Hematopoietic multipotent progenitor cell treated with erythropoietin and hydrocortisone succinate and interleukin-3 and kit ligand, for 6 days (in vitro differentiated cells): ENCODE results near the gene ERCC6.

Experiments used
- DNase-seq: peaks from one replicate; pipeline ENCODE4 v3.0.0-alpha.2; 2015

ERCC6 gene

GRCh38 chr10:49543604-49544003 lies 4.7 kb upstream of the ERCC6 start:
- DNase-seq: no peak

DNA sequence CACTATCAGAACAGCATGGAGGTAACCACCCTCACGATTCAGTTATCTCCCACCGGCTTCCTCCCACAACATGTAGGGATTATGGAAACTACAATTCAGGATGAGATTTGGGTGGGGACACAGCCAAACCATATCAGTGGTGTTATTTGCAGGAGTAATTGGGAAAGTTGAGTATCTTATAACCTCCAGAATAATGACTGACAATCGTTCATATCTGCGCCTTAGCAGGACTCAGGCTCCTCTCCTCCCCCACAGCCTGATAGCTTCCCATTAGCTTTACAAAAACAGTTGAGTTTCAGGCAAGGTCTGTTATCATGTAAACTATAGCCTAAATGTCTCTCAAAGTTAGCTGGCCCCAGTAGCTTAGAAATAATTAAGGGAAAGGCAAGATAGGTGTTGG lies 3.4 kb upstream of the ERCC6 start:
- no peak for DNase-seq

- no peak for DNase-seq
Observed at GRCh38 chr10:49541762-49542161, 2.8 kb upstream of the ERCC6 start.

DNA sequence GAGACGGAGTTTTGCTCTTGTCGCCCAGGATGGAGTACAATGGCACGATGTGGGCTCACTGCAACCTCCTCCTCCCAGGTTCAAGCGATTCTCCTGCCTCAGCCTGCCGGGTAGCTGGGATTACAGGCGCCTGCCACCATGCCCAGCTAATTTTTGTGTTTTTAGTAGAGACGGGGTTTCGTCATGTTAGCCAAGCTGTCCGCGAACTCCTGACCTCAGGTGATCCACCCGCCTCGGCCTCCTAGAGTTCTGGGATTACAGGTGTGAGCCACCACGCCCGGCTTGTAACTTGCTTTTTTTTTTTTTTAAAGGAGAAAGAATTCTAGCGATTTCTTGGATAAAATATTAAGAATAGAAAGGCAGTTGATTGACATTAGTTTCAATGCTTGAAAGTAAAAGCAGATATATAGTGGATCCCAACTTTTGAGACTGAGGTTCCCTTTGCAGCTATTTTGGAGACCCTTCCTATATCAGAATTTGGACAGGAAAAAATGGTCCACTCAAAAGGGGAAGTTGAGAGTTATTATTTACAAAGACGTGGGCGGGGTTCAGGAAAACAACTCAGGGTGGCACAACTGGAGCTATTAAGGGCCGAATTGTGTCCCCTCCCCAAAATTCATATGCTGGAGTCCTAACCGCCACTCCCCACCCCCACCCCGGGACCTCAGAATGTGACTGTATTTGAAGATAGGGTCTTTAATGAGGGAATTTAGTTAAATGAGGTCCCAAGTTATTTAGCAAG lies 1.3 kb upstream of the ERCC6 start:
- DNase-seq: no peak

GRCh38 chr10:49539320-49539885 lies 482 bp upstream of the ERCC6 start:
- DNase-seq: peak; percentile 72

DNA sequence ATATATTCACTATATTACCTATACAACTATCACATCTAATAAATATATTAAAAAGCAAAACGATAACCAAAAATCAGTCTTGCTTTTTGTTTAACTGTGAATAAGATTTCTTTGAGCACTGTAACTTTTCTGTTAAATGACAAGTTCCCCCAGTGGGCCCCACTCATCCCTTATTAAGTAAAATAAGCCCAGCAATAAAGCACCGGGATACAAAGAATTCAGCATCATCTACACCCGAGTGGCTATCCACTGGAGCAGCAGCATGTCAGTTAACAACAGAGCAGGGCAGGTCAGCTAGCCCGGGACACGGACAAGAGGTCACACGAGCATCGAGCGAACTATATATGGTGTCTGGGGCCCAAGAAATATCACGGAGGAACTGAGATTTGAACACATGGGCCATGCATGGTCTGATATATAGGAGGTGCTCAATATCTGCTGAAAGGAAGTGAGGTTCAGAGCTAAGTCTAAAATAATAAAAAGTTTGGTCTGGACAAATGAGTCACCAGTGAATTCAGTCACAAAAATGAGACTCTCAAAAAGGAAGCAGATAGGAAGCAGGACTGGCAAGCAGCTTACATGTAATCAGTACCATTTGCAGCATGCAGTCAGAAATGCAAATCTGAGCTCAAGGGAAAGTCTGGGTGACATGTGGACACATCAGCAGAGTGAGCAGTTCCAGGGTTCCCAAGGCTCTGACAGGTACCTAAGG lies 4.1 kb downstream of the ERCC6 start:
- no peak for DNase-seq

DNA sequence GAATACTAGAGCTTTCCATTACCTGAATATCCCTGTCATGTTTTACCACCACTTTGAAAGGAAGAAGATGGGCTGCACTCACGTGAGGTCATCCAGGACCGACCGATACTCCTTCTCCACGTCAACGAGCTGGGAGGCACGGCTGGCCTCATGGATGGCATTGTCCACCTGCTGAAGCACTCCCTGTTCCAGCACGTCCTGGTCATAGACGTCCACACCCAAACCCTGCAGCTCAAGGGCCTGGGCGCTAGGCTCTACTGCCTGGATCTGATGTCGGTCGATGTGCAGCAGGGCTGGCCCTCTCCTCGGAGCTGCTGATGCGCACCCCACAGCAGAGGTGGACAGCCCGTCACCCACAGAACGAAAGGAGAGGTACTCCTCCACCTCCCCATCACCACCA lies 6.5 kb downstream of the ERCC6 start:
- DNase-seq: no peak

DNA sequence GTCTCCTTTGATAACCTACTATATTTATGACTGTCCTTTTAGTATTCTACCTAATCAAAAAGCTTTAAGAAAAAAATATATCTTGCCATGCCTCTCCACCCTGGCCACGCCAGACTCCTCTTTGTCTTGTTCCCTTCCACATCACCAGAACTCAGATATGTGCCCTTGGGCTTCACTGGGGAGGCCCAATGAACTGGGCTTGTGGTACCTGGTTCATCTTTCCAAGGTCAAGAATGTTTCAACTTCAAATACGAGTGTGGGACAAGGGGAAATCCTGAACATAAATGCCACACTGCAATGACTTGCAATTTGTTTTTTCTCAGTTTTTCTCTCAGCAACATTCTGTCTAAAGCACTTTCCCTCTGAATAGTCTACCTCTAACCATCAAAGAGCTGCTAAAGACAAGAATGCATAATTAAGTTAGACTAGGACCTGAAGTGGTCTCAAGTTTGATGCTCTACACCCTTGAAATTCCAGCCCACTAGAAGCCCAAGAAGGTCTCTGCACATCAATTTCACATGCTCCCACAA lies 9.9 kb downstream of the ERCC6 start:
- no peak for DNase-seq

GRCh38 chr10:49527850-49528249 lies 11.1 kb downstream of the ERCC6 start:
- no peak for DNase-seq

GRCh38 chr10:49527061-49527460 lies 11.9 kb downstream of the ERCC6 start:
- DNase-seq: peak; percentile 32

GRCh38 chr10:49526619-49527018 lies 12.3 kb downstream of the ERCC6 start:
- peak; percentile 42 for DNase-seq

DNA sequence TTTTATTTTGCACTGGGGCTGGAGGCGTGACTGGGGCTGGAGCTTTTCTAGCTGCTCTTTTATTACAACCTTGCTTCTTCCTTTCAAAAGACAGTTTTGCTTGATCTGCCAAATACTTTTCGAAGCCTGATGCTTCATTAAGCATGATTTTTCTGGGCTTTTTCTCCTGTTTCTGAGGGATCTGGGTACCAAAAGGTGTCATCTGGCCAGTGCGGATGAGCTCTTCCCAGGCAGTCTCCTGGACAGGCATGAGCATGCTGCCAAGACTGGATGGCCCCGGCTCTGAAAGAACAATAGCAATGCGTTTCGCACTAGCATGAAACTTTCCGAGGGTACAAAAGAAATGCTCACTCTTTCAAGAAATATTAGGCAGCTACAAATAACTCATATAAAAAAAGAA lies 14.4 kb downstream of the ERCC6 start:
- DNase-seq: no peak

- DNase-seq: no peak
Observed at GRCh38 chr10:49523301-49523700, 15.6 kb downstream of the ERCC6 start.

DNA sequence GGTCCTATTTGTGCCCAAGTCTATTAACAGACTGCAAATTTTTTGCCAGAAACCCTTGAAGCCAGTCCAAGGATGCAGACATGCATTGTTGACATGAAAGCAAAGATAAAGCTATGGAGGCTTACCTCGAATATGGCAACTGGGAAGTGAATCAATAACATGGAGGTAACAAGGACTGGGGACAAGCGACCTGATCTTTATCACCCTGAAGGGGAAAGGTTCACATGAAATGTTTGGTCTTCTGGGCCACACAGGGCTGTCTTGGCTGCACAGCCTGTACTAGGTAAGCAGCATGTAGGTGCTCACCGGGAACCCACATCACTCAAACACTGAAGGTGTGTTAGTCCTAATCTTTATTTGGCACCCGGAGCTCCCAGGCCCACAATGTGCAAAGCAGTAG lies 17.9 kb downstream of the ERCC6 start:
- no peak for DNase-seq

DNA sequence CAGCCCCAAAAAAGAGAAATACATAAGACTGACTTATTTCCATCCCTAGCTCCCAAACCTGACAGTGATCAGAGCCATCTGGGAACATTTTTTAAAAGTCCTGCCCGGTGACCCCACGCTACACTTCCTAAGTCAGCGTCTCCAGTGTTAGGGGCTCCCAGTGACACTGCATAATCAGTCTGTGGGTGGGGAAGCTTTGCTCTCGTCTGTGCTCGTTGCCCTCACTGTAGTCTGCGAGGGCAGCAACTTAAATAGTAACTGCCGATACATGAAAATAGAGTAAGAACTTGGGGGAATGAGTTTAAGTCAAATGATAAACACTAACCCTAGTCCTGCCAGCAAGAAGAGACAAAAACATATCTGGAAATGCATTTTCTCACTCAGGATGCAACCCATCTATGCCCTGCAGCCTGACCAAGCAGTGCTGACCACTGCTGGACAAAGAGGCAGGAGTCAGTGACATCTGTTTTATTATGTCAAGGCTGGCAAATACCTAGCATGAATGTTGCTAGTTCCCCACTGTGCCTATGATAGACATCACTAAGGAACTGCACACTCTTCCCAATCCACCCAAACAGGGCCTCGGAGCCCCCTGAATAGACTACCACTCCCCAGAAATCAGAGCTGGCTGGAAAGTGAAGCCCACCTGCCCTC lies 18.7 kb downstream of the ERCC6 start:
- DNase-seq: no peak

DNA sequence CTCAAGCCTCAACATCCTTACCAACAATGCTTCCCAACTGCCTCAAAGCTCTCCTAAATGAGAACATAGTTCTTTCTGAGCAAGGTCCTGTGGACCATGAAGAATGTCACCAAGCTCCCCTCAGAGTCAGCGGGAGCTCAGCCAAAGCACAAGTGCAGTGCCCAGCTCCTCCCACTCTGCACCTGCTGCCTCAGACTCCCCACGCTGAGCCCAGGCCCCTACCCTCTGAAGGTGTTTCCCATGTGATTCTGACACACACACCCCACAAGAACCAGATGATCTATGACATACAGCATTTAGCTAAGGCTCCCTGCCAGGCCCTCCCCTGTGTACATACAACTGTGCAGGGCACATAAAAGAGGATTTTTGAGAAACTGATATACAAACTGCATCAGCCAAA lies 19.2 kb downstream of the ERCC6 start:
- no peak for DNase-seq

DNA sequence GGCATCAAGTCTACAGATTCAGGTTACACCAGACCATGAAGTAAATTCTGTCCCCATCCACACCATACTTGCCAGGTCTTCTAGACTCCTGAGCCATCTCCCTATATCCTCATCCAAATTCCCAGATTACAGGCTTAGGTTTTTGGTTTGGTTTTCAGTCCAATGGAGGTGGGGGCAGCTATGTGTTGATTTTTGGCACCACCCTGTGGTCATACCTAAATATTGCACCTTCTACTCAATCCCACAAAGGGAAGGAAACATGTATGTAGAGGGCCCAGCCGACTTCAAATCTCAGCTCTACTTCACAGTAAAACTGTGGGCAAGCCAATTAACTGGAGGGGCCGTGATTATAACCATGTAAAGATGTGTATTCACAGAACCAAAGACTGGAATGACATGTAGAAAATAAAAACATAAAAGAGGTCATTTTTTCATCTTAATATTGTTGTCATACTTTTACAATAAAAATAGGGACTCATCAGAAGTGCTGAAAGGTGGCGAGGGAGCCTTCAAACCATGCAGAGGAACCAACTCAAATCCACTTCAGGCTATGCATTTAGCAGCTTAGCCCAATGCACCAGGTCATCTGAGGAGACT lies 19.8 kb downstream of the ERCC6 start:
- peak; percentile 75 for DNase-seq

DNA sequence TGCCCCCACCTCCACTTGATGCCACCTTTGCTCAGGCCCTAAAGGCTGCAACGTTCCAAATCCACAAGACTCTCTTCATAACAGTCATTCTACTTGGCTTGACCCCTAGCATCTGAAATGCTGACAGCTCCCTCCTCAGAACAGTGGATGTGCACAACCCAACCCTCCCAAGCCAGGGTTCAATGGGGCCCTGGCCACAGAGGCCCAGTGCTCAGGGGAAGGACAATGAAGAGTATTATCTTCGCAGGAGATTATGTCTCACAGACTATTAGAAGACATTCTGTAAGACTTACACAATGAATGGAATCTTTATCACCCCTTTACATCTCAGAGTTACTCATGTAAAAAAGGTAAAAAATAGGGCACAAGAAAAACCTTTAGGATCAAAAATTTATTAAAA lies 20.4 kb downstream of the ERCC6 start:
- DNase-seq: no peak

DNA sequence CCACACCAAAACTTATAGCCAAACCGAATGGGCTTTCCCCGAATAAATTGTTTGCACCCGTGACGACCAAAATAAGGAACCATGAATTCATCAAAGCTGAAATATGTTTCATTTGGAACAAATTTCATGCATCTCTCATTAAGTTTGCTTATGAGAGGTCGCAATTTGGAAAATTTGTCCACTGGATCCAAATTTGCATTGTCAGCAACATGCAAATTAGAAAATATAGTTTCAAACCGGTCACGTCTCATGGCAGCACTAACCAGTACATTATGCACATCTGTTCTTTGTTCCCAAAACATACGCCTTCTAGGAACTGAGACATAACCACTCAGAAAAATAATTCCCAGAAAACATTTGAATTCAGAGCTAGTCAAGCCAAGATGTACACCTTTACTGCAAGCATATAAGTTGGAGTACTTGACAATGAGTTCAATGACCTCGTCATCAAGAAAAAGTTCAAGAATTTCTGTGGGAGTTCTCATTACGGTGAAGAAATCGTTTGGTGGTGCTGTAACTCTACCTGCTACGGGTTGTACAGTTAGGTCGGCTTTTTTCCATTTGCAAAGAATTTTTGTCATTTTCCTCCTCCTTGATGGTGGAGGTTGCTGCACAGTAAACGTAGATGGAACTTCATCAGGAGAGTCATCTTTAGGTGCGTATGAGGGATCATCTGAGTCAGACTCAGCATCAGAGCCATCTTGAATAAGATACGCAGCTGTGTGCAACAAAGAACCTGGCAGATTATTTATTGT lies 22.5 kb downstream of the ERCC6 start:
- no peak for DNase-seq

GRCh38 chr10:49512121-49512809 lies 26.7 kb downstream of the ERCC6 start:
- DNase-seq: peak; percentile 74

GRCh38 chr10:49509771-49510303 lies 29.1 kb downstream of the ERCC6 start:
- no peak for DNase-seq
